ENCODE data around the gene TRHDE.

DNA sequence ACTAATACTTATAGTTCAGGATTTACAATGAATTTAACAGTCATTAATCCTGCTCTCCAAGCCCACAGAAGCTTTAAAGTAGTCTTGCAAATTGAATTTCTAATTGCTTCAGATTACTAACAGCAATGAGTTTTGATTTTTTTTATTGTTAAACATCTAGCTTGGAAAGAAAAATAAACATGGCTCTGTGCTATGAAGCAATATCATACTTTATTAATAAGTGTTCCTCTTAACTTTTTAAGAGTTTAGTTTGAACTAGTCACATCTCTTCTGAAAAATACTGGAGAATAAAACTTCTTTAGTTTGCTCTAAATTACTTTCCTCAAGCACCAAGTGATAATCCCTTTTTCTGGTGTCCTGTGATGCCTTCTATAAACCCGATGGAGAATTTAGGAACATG lies 250.2 kb downstream of the TRHDE start:
- TF ChIP-seq, protein P1, sequence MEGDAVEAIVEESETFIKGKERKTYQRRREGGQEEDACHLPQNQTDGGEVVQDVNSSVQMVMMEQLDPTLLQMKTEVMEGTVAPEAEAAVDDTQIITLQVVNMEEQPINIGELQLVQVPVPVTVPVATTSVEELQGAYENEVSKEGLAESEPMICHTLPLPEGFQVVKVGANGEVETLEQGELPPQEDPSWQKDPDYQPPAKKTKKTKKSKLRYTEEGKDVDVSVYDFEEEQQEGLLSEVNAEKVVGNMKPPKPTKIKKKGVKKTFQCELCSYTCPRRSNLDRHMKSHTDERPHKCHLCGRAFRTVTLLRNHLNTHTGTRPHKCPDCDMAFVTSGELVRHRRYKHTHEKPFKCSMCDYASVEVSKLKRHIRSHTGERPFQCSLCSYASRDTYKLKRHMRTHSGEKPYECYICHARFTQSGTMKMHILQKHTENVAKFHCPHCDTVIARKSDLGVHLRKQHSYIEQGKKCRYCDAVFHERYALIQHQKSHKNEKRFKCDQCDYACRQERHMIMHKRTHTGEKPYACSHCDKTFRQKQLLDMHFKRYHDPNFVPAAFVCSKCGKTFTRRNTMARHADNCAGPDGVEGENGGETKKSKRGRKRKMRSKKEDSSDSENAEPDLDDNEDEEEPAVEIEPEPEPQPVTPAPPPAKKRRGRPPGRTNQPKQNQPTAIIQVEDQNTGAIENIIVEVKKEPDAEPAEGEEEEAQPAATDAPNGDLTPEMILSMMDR (IDR thresholded peaks at IDR 0.05) = no peak
- TF ChIP-seq POLR2A (IDR thresholded peaks at IDR 0.05) (no peak), POLR2AphosphoS5 (IDR thresholded peaks at IDR 0.05) (no peak)

All from prostate gland (tissue), 2 donors.